Upper lobe of right lung (tissue), 1 donor: ENCODE data around the gene RIPK1. TPM values are rescaled to one million over a fixed set of nuclear protein-coding genes. Genes with fewer than 3 reads are reported as not detected.
"Not testable (repeated sequence)": the region's sequence is repeated elsewhere in the genome, so short reads cannot be mapped to it uniquely, and the experiment has no call there.

Experiments used
- ATAC-seq: fragments of 200-7000 bp; cut with Tn5 transposase; one replicate; pipeline ENCODE4 v1.9.1; 2020; ENCODE audit warnings: mild to moderate bottlenecking, moderate library complexity
- DNase-seq: peaks from one replicate; pipeline ENCODE4 v3.0.0-alpha.2; 2020
- H3K27ac ChIP-seq: fragments of 200-600 bp; one replicate; pipeline ENCODE4 v1.8.0; 2022
- H3K27me3 ChIP-seq: fragments of 200-600 bp; one replicate; pipeline ENCODE4 v1.8.0; 2022; ENCODE audit warnings: mild to moderate bottlenecking
- H3K36me3 ChIP-seq: fragments of 200-600 bp; one replicate; pipeline ENCODE4 v1.8.0; 2022
- H3K4me1 ChIP-seq: fragments of 200-600 bp; one replicate; pipeline ENCODE4 v1.8.0; 2022
- H3K4me3 ChIP-seq: fragments of 200-600 bp; one replicate; pipeline ENCODE4 v1.8.0; 2022; ENCODE audit warnings: mild to moderate bottlenecking
- H3K9me3 ChIP-seq: fragments of 200-600 bp; one replicate; pipeline ENCODE4 v1.8.0; 2022
- intact Hi-C: fragments of 100-400 bp; cut with DNase I; formaldehyde crosslinking; loops from one replicate; pipeline ENCODE4 v1.11.0; 2022
- total RNA-seq: library from RNA; stranded (reverse); fragmentation: NEBNext Ultra II Directional; extraction: Animal tissue kit (Norgen Biotek cat#: 25700); gene quantifications from one replicate; pipeline ENCODE4 v1.2.1, GENCODE V29; 2021
- TF ChIP-seq, protein P1 (sequence below): fragments of 200-600 bp; IDR thresholded peaks from one replicate; pipeline ENCODE4 v1.8.0; 2022; ENCODE audit warnings: antibody characterized with exemption
- donor health status: DM: no; HTN: yes; CAD: no; lungs with severe emphysema.

The RIPK1 gene
- total RNA-seq, 1 donor from 2014 or later = 24.4 TPM

DNA sequence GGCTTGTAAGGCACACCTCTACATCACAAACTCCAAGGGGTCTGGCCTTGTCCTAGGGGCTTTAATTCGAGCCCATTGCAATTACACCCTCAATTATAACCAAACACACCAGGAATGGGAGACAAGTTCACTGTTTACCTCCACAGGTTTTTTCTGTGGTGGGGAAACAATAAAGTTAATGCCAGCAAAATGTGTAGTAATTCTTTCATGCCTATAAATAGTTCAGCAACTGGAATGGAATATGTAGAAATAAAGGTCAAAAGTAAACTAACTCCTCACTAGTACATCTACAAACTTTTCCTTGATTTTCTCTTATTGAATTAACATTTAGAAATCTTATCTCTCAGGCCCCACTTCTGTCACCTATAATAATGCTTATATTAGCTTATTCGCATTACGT, 27.1 kb upstream of the RIPK1 start:
- H3K9me3 ChIP-seq = no peaks in the 10 kb centered on the region
- DNase-seq (no peak), ATAC-seq (no peak)
- H3K27ac ChIP-seq = no peak overlapping the region
- TF ChIP-seq, protein P1, sequence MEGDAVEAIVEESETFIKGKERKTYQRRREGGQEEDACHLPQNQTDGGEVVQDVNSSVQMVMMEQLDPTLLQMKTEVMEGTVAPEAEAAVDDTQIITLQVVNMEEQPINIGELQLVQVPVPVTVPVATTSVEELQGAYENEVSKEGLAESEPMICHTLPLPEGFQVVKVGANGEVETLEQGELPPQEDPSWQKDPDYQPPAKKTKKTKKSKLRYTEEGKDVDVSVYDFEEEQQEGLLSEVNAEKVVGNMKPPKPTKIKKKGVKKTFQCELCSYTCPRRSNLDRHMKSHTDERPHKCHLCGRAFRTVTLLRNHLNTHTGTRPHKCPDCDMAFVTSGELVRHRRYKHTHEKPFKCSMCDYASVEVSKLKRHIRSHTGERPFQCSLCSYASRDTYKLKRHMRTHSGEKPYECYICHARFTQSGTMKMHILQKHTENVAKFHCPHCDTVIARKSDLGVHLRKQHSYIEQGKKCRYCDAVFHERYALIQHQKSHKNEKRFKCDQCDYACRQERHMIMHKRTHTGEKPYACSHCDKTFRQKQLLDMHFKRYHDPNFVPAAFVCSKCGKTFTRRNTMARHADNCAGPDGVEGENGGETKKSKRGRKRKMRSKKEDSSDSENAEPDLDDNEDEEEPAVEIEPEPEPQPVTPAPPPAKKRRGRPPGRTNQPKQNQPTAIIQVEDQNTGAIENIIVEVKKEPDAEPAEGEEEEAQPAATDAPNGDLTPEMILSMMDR = no peak
- H3K36me3 ChIP-seq = no peaks in the 10 kb centered on the region
- H3K4me3 ChIP-seq = no peak overlapping the region
- no peaks in the 10 kb centered on the region for H3K4me1 ChIP-seq
- intact Hi-C loops = no loop called here
- H3K27me3 ChIP-seq = no peaks in the 10 kb centered on the region

DNA sequence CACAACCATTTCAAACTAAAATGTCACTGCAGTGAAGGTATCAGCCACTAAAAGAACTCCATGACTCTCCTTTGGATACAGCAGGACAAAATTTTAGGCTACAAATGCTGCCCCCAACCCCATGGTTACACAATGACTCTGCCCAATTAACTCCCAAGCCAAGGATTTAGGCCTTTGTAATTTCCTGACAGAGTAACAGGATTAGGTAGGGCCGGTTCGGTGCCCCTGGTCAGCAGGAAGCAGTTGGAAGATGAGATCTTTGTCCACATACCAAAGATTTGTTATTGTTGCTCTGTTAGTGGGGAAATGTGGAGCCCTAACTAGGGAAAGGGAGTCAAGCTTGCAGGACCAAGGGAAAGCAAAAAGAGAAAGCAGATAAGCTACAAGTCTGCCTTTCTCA, 26.7 kb upstream of the RIPK1 start:
- H3K4me1 ChIP-seq = no peaks in the 10 kb centered on the region
- no peaks in the 10 kb centered on the region for H3K36me3 ChIP-seq
- TF ChIP-seq, protein P1 = no peak
- no peak overlapping the region for H3K27ac ChIP-seq
- H3K9me3 ChIP-seq = no peaks in the 10 kb centered on the region
- no peak for ATAC-seq
- no peak overlapping the region for H3K4me3 ChIP-seq
- no peaks in the 10 kb centered on the region for H3K27me3 ChIP-seq
- intact Hi-C loops = no loop called here
- no peak for DNase-seq

DNA sequence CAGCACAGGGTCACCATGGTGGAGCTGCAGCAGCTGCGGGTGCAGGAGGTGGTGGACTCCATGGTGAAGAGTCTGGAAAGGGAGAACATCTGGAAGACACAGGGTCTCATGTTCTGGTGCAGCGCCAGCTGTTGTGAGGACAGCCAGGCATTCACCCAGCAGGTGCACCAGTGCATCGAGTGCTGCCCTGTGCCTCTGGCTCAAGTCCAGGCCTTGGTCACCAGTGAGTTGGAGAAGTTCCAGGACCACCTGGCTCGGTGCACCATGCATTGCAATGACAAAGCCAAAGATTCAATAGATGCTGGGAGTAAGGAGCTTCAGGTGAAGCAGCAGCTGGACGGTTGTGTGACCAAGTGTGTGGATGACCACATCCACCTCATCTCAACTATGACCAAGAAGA, 22.9 kb upstream of the RIPK1 start:
- no peaks in the 10 kb centered on the region for H3K36me3 ChIP-seq
- TF ChIP-seq, protein P1 = no peak
- no peak for DNase-seq
- H3K9me3 ChIP-seq = no peaks in the 10 kb centered on the region
- H3K4me1 ChIP-seq = no peaks in the 10 kb centered on the region
- no peak overlapping the region for H3K27ac ChIP-seq
- intact Hi-C loops = no loop called here
- no peaks in the 10 kb centered on the region for H3K27me3 ChIP-seq
- no peak overlapping the region for H3K4me3 ChIP-seq
- no peak for ATAC-seq

DNA sequence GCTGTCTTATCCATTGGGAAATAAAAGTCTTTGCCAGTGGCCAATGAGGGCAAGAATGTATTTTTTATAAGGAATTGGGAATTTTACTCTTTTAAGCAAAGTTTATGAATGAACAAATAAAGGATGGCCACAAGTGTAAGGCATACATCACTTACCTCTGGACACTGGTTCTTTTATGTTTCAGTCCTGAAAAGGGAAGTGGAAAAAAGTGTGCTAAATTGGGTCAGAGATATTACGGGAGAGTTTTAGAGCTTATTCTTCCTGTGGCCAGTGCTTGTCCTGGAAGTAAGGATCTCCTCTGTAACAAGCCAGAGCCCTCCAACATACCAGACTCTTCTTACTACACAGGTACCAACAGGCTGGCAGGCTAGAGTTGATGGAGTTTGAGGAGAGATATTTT, 22.5 kb upstream of the RIPK1 start:
- ATAC-seq = no peak
- Histone ChIP-seq H3K4me3 (no peak overlapping the region), H3K4me1 (no peaks in the 10 kb centered on the region), H3K27me3 (no peaks in the 10 kb centered on the region), H3K36me3 (no peaks in the 10 kb centered on the region), H3K9me3 (no peaks in the 10 kb centered on the region), H3K27ac (no peak overlapping the region)
- intact Hi-C loops = no loop called here
- no peak for DNase-seq
- TF ChIP-seq, protein P1 = no peak

DNA sequence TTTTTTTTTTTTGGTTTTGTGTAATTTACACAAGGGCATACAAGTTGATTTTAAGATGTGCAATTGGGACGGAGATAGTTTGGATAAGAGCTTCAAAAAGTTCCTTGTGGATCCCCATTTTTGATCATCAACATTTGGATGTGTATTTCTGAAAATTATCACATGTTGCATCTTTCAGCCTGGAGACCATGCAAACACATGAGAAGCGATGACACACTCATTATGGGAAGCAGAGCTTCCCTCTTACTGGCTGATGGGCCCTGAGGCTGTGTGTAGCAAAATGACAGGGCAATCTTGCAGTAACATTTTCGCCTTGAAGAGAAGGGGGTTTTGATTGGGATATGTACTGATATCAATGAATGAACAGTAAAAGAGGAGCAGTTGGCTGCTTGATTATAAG, 22.0 kb upstream of the RIPK1 start:
- Histone ChIP-seq H3K9me3 (no peaks in the 10 kb centered on the region), H3K27me3 (no peaks in the 10 kb centered on the region), H3K36me3 (no peaks in the 10 kb centered on the region), H3K4me3 (no peak overlapping the region), H3K4me1 (no peaks in the 10 kb centered on the region), H3K27ac (no peak overlapping the region)
- DNase-seq (no peak), ATAC-seq (peak; percentile 50)
- intact Hi-C loops = no loop called here
- TF ChIP-seq, protein P1 = no peak

DNA sequence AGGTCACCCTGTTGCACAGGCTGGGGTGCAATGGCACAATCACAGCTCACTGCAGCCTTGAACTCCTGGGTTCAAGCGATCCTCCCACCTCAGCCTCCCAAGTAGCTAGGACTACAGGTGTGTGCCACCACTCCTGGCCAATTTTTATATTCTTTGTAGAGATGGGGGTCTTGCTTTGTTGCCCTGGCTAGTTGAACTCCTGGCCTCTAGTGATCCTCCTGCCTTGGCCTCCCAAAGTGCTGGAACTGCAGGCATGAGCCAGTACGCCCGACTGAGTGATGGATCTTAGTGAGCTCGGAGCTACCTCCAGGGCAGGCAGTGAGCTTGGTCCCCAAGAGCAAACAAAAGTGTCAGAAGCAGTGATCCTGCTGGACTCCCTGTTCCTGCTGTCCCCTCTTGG, 20.3 kb upstream of the RIPK1 start:
- intact Hi-C loops, DNase-seq, H3K36me3 ChIP-seq, H3K27ac ChIP-seq, H3K27me3 ChIP-seq, ATAC-seq, H3K4me3 ChIP-seq, H3K4me1 ChIP-seq, H3K9me3 ChIP-seq: not testable (repeated sequence)
